ENCODE results near the gene METTL1.
"Not testable (repeated sequence)": the region's sequence is repeated elsewhere in the genome, so short reads cannot be mapped to it uniquely, and the experiment has no call there.

DNA sequence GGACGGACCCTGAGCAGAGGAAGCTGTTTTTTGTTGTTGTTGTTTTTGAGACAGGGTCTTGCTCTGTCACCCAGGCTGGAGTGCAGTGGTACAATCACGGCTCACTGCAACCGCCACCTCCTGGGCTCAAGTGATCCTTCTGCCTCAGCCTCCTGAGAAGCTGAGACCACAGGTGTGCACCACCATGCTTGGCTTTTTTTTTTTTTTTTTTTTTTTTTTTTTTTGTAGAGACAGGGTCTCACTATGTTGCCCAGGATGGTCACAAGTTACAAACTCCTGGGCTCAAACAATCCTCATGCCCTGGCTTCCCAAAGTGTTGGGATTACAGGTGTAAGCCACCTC lies 46.1 kb upstream of the METTL1 start:
- not testable (repeated sequence) for TF ChIP-seq CTCF, EP300, POLR2A, POLR2AphosphoS5 (IDR thresholded peaks at IDR 0.05)
